Ascending aorta (tissue), 2 donors: Measurements from ENCODE around the gene AUTS2. TPM values are rescaled to one million over a fixed set of nuclear protein-coding genes. Genes with fewer than 3 reads are reported as not detected.

Experiments
- DNase-seq, 2 donors: peaks; one replicate each; pipeline ENCODE4 v3.0.0-alpha.2; 2019; ENCODE audit warnings: low spot score in 2 of 2
- H3K27ac ChIP-seq, 2 donors: fragments of 200-600 bp; sonication (generic); one replicate each; pipeline ENCODE4 v1.5.1; 2016 to 2017; ENCODE audit warnings: mild to moderate bottlenecking in 1 of 2
- H3K27me3 ChIP-seq: fragments of 200-600 bp; sonication (generic); one replicate; pipeline ENCODE4 v1.5.1; 2017
- H3K36me3 ChIP-seq, 2 donors: fragments of 200-600 bp; sonication (generic); one replicate each; pipeline ENCODE4 v1.5.1; 2016
- H3K4me1 ChIP-seq, 2 donors: fragments of 200-600 bp; sonication (generic); one replicate each; pipeline ENCODE4 v1.5.1; 2016 to 2017; ENCODE audit warnings: mild to moderate bottlenecking in 1 of 2
- H3K4me3 ChIP-seq, 2 donors: fragments of 200-600 bp; sonication (generic); one replicate each; pipeline ENCODE4 v1.5.1; 2016 to 2017; ENCODE audit warnings: mild to moderate bottlenecking in 1 of 2
- H3K9me3 ChIP-seq, 2 donors: fragments of 200-600 bp; sonication (generic); one replicate each; pipeline ENCODE4 v1.5.1; 2016
- intact Hi-C: fragments of 100-400 bp; cut with DNase I; formaldehyde crosslinking; loops from one replicate; pipeline ENCODE4 v1.15.1; 2023
- total RNA-seq: library from RNA; depleted of rRNA; stranded (reverse); fragments of >200 nt; gene quantifications from one replicate; pipeline ENCODE4 v1.1.0, GENCODE V29; 2016
- TF ChIP-seq, protein P1 (sequence below), 3 experiments: fragments of 200-600 bp in 2 of 3; fragments of 450-650 bp in 1 of 3; sonication (generic) in 2 of 3; IDR thresholded peaks; one replicate each; pipeline ENCODE4 v1.5.1; 2016 to 2019; ENCODE audit warnings: antibody characterized with exemption in 3 of 3, mild to moderate bottlenecking in 1 of 3, moderate library complexity in 1 of 3

AUTS2 gene
- total RNA-seq, 1 donor from 2014 or later: 90.4 TPM

DNA sequence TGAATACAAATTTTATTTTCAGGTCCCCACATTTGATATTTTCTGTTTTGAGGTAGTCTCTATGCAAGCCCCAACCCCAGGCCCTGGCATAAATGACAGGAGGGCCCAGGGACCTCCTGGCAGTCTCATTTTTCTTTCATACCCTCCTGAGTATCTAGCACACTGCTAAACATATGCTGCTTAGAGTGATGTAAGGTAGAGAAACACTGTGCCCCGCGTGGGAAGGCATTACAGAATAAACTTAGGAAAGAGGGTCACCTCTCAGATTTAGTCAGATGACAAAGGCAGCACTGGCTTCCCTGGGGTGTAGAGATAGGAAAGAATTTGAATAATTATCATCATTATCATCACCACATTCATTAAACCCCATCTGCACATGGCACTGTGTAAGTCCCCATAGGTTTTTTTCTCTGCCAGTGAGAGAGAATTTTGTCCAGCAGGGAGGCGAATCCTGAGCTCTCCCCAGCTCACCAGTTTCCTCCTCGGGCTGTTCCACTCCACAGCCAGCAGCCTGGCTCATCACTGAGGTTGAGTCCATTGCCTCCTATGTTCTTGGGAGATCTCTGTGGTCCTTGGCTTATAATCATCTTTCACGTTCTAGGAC, 1026.3 kb downstream of the AUTS2 start:
- no peaks in the 10 kb centered on the region for H3K4me1 ChIP-seq
- no peaks in the 10 kb centered on the region for H3K36me3 ChIP-seq
- DNase-seq: no peak
- intact Hi-C loops: no loop called here
- H3K27me3 ChIP-seq: no peaks in the 10 kb centered on the region
- no peaks in the 10 kb centered on the region for H3K9me3 ChIP-seq
- no peak overlapping the region for H3K4me3 ChIP-seq
- TF ChIP-seq, protein P1, sequence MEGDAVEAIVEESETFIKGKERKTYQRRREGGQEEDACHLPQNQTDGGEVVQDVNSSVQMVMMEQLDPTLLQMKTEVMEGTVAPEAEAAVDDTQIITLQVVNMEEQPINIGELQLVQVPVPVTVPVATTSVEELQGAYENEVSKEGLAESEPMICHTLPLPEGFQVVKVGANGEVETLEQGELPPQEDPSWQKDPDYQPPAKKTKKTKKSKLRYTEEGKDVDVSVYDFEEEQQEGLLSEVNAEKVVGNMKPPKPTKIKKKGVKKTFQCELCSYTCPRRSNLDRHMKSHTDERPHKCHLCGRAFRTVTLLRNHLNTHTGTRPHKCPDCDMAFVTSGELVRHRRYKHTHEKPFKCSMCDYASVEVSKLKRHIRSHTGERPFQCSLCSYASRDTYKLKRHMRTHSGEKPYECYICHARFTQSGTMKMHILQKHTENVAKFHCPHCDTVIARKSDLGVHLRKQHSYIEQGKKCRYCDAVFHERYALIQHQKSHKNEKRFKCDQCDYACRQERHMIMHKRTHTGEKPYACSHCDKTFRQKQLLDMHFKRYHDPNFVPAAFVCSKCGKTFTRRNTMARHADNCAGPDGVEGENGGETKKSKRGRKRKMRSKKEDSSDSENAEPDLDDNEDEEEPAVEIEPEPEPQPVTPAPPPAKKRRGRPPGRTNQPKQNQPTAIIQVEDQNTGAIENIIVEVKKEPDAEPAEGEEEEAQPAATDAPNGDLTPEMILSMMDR (IDR thresholded peaks at IDR 0.05): no peak
- no peak overlapping the region for H3K27ac ChIP-seq

DNA sequence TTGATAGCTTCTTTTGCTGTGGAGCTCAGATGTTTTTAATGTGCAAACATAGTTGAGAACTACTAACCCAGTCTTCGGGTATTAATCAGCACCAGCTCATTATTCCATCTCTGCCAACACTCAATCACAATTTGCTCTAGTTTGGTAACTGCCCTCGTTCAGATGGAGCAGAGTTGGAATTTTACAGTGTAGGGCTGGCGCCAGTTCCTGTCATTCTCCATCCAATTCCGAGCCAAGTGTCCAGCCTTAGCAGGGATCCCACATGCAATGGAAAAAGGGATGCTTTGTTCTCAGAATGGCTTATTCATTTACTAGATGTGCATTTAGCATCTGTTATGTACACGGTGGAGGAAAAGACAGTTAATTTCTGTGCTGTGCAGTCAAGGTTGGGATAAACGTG, 1029.2 kb downstream of the AUTS2 start:
- peaks cover 0 to 2% of the 10 kb centered on the region in 2 donors for H3K4me1 ChIP-seq
- H3K36me3 ChIP-seq: no peaks in the 10 kb centered on the region
- H3K27me3 ChIP-seq: no peaks in the 10 kb centered on the region
- H3K27ac ChIP-seq: no peak overlapping the region
- H3K9me3 ChIP-seq: no peaks in the 10 kb centered on the region
- intact Hi-C loops: no loop called here
- TF ChIP-seq, protein P1 (IDR thresholded peaks at IDR 0.05): no peak
- no peak for DNase-seq
- H3K4me3 ChIP-seq: no peak overlapping the region

- Histone ChIP-seq H3K27ac (no peak overlapping the region), H3K4me3 (no peak overlapping the region), H3K4me1 (peaks cover 0 to 2% of the 10 kb centered on the region in 2 donors), H3K9me3 (no peaks in the 10 kb centered on the region), H3K27me3 (no peaks in the 10 kb centered on the region), H3K36me3 (no peaks in the 10 kb centered on the region)
- TF ChIP-seq, protein P1 (IDR thresholded peaks at IDR 0.05): no peak
- intact Hi-C loops: no loop called here
- no peak for DNase-seq
Measured at GRCh38 chr7:70630440-70630817, 1032.2 kb downstream of the AUTS2 start.

DNA sequence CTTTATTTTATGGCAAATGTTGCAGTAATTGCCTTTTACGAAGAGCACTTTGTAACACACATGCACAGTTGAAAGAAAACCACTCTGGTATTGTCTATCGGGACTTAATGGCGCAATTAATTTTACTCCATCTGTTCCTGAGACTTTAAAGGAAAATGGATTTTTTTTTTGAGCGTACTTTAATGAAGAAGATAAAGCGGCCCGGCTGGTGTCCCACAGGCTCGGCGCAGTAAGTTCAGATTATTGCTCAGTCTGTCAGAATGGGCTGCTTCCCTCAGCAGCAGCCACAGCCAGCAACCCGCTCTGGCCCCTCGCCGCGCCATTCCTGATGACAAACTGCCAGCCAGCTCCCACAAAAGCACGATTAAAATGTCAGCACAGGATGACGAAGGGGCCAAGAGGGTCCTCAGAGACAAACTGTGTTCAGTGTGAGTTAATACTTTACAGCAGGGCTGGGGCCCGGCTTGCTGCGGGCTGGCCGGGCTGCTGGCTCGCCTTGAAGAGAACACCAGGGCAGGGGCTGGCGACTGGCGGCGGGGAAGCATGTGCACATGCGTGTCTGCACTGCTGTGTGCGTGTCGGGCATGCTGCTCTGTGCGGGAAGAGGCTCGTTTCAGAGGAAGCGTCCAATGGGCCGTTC, 1032.7 kb downstream of the AUTS2 start:
- Histone ChIP-seq H3K36me3 (no peaks in the 10 kb centered on the region), H3K9me3 (no peaks in the 10 kb centered on the region), H3K4me3 (peak overlapping the region; percentile 34 to 46), H3K27ac (no peak overlapping the region), H3K27me3 (no peaks in the 10 kb centered on the region), H3K4me1 (peaks cover 0 to 2% of the 10 kb centered on the region in 2 donors)
- DNase-seq: peak in 1 of 2 donors; percentile 65
- TF ChIP-seq, protein P1 (IDR thresholded peaks at IDR 0.05): no peak
- intact Hi-C loops: no loop called here

DNA sequence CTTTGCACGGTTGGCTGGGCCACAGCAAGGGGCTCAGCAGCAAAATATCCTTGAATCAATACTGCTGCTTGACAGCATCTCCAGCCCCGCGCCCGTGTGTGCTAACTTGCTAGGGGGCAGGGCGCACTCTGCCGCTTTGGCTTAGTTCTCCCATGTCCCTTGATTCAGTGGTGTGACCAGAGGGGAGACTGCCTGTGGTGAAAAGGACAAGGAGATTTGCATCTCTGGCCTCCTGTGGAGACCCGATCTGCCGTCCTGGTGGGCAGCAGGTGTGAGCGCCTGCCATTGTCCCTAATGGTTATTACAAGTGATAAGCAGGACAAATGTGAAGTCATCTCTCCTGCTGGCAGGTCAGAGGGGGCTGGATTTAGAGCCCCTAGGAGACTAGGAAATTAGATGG, 1033.4 kb downstream of the AUTS2 start:
- H3K9me3 ChIP-seq: no peaks in the 10 kb centered on the region
- TF ChIP-seq, protein P1 (IDR thresholded peaks at IDR 0.05): no peak
- DNase-seq: no peak
- H3K4me1 ChIP-seq: peaks cover 0 to 2% of the 10 kb centered on the region in 2 donors
- no peaks in the 10 kb centered on the region for H3K36me3 ChIP-seq
- intact Hi-C loops: no loop called here
- no peaks in the 10 kb centered on the region for H3K27me3 ChIP-seq
- no peak overlapping the region for H3K27ac ChIP-seq
- no peak overlapping the region for H3K4me3 ChIP-seq
